Gastroesophageal sphincter (tissue), 4 donors: Measurements from ENCODE around the gene CD68. TPM values are rescaled to one million over a fixed set of nuclear protein-coding genes. Genes with fewer than 3 reads are reported as not detected.

Source experiments
- ATAC-seq: fragments of 150-250 bp; one replicate; pipeline ENCODE4 v1.9.1; 2016; ENCODE audit warnings: mild to moderate bottlenecking, moderate library complexity
- H3K27ac ChIP-seq, 4 donors: fragments of 200-600 bp; sonication (generic) in 3 of 4; 1 replicate in 3 of 4; 2 replicates in 1 of 4; pipeline ENCODE4 v1.5.1; 2016 to 2019
- H3K27me3 ChIP-seq: fragments of 200-600 bp; sonication (generic); one replicate; pipeline ENCODE4 v1.5.1; 2019
- H3K36me3 ChIP-seq, 2 donors: fragments of 200-600 bp; sonication (generic); one replicate each; pipeline ENCODE4 v1.5.1; 2019; ENCODE audit warnings: control low read depth in 1 of 2
- H3K4me1 ChIP-seq, 3 donors: fragments of 200-600 bp; sonication (generic); 1 replicate in 2 of 3; 2 replicates in 1 of 3; pipeline ENCODE4 v1.5.1; 2016 to 2019; ENCODE audit warnings: control low read depth in 2 of 3
- H3K4me3 ChIP-seq, 2 donors: fragments of 200-600 bp; sonication (generic); one replicate each; pipeline ENCODE4 v1.5.1; 2019; ENCODE audit warnings: mild to moderate bottlenecking in 1 of 2, moderate library complexity in 1 of 2
- H3K9me3 ChIP-seq, 3 donors: fragments of 200-600 bp; sonication (generic); one replicate each; pipeline ENCODE4 v1.5.1; 2017 to 2019; ENCODE audit warnings: control low read depth in 2 of 3
- CTCF ChIP-seq, 4 experiments: fragments of 200-600 bp in 2 of 4; fragments of 450-650 bp in 2 of 4; sonication (generic) in 1 of 4; IDR thresholded peaks; one replicate each; pipeline ENCODE4 v1.5.1; 2017 to 2019; ENCODE audit warnings: antibody characterized with exemption in 4 of 4, mild to moderate bottlenecking in 2 of 4, moderate library complexity in 2 of 4
- EP300 ChIP-seq: sonication (generic); formaldehyde crosslinking; IDR thresholded peaks from one replicate; pipeline ENCODE4 v1.6.1; 2017; ENCODE audit warnings: antibody characterized with exemption, mild to moderate bottlenecking
- POLR2A ChIP-seq, 2 donors: fragments of 450-650 bp; IDR thresholded peaks; one replicate each; pipeline ENCODE4 v1.6.1; 2017; ENCODE audit warnings: antibody characterized with exemption in 2 of 2, mild to moderate bottlenecking in 2 of 2, moderate library complexity in 1 of 2
- POLR2AphosphoS5 ChIP-seq: sonication (generic); formaldehyde crosslinking; IDR thresholded peaks from one replicate; pipeline ENCODE4 v1.6.1; 2017; ENCODE audit warnings: antibody characterized with exemption
- WGBS, 2 donors: methylation state at CpG; one replicate each; pipeline ENCODE4 v1.1.5; 2018; ENCODE audit warnings: low coverage in 1 of 2; 5-methylcytosine and 5-hydroxymethylcytosine counted together
- total RNA-seq, 4 donors: library from RNA; depleted of rRNA; stranded (reverse); fragments of >200 nt; gene quantifications; one replicate each; pipeline ENCODE4 v1.1.0, GENCODE V29; 2016

CD68 gene
- total RNA-seq, 4 donors from 2014 or later, result 7.9 to 83.1 (median 46.1) TPM

DNA sequence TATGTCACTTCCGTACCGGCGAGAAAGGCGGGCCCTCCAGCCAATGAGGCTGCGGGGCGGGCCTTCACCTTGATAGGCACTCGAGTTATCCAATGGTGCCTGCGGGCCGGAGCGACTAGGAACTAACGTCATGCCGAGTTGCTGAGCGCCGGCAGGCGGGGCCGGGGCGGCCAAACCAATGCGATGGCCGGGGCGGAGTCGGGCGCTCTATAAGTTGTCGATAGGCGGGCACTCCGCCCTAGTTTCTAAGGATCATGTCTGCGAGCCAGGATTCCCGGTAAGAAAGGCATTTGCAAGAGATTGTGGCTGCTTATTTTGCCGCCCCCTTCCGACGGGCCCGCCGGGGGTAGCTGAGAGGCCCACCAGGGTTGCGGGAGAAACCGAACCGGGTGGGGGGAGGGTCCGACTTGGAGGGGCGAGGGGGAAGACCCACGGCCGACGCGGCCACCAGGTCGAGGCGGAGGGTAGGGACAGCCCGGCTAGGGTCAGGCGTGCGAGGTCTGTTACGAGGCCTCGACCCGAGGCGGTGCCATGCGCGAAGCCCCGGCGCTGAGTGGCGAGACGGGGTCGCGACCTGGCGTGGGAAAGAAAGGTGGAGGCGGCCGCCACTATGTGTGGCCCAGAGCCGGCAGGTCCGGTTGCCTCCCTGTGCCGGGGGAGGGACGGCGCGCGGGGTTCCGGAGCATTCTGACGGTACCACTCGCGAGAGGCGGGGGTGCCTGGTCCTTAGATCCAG, 6.7 kb upstream of the CD68 start:
- TF ChIP-seq POLR2A (IDR thresholded peaks at IDR 0.05), result peak; percentile 98
- peak; percentile 99 for TF ChIP-seq POLR2AphosphoS5
- TF ChIP-seq EP300, result no peak
- peak in 1 of 4 experiments; percentile 29 for TF ChIP-seq CTCF (IDR thresholded peaks at IDR 0.05)
- H3K27ac ChIP-seq, result peak overlapping the region; percentile 84 to 100 (median 99)
- peak overlapping the region; percentile 49 to 95 for H3K4me3 ChIP-seq
- no peaks in the 10 kb centered on the region for H3K9me3 ChIP-seq
- ATAC-seq, result peak; percentile 96
- 0% methylated on average over 3 to 27 of the region's 73 CpGs for WGBS, 2 donors
- H3K4me1 ChIP-seq, result peaks cover 0 to 44% (median 20%) of the 10 kb centered on the region in 3 donors
- peaks cover 0 to 75% of the 10 kb centered on the region in 2 donors for H3K36me3 ChIP-seq
- no peaks in the 10 kb centered on the region for H3K27me3 ChIP-seq

GRCh38 chr17:7573324-7574080, 5.9 kb upstream of the CD68 start:
- TF ChIP-seq CTCF (IDR thresholded peaks at IDR 0.05) (no peak), POLR2AphosphoS5 (peak; percentile 87), EP300 (no peak), POLR2A (IDR thresholded peaks at IDR 0.05) (peak in 1 of 2 donors; percentile 6)
- H3K4me3 ChIP-seq, result peak overlapping the region; percentile 49 to 95
- 0% methylated on average over 7 of the region's 71 CpGs; no CpG with 5 or more reads in 1 of the 2 donors for WGBS, 2 donors
- H3K4me1 ChIP-seq, result peaks cover 0 to 52% (median 20%) of the 10 kb centered on the region in 3 donors
- no peaks in the 10 kb centered on the region for H3K9me3 ChIP-seq
- H3K36me3 ChIP-seq, result peaks cover 0 to 78% of the 10 kb centered on the region in 2 donors
- peak; percentile 70 for ATAC-seq
- no peaks in the 10 kb centered on the region for H3K27me3 ChIP-seq
- peak overlapping the region; percentile 84 to 100 (median 99) for H3K27ac ChIP-seq

GRCh38 chr17:7574176-7574953, 5.1 kb upstream of the CD68 start:
- Histone ChIP-seq H3K9me3 (no peaks in the 10 kb centered on the region), H3K27ac (peak overlapping the region; percentile 34 to 100 (median 99)), H3K27me3 (no peaks in the 10 kb centered on the region), H3K4me1 (peaks cover 0 to 60% (median 20%) of the 10 kb centered on the region in 3 donors), H3K4me3 (peak overlapping the region; percentile 49 to 95), H3K36me3 (peaks cover 0 to 76% of the 10 kb centered on the region in 2 donors)
- WGBS, 2 donors, result 9 to 24% methylated on average over 5 to 9 of the region's 15 CpGs
- ATAC-seq, result no peak
- TF ChIP-seq POLR2AphosphoS5 (peak; percentile 1), POLR2A (IDR thresholded peaks at IDR 0.05) (no peak)

- Histone ChIP-seq H3K9me3 (no peaks in the 10 kb centered on the region), H3K27me3 (no peaks in the 10 kb centered on the region), H3K4me3 (no peak overlapping the region), H3K36me3 (peaks cover 0 to 65% of the 10 kb centered on the region in 2 donors), H3K4me1 (peaks cover 0 to 71% (median 23%) of the 10 kb centered on the region in 3 donors), H3K27ac (peak overlapping the region in 3 of 4 donors; percentile 98 to 100 (median 100))
- no peak for TF ChIP-seq POLR2A (IDR thresholded peaks at IDR 0.05)
- TF ChIP-seq CTCF (IDR thresholded peaks at IDR 0.05), result no peak
- no peak for TF ChIP-seq EP300
- no peak for TF ChIP-seq POLR2AphosphoS5
- WGBS, 2 donors, result no CpG with 5 or more reads among the region's 1 CpG
- no peak for ATAC-seq
Measured at GRCh38 chr17:7575481-7575883, 4.0 kb upstream of the CD68 start.

GRCh38 chr17:7575959-7576358, 3.5 kb upstream of the CD68 start:
- peak overlapping the region in 2 of 4 donors; percentile 98 to 100 for H3K27ac ChIP-seq
- no peaks in the 10 kb centered on the region for H3K27me3 ChIP-seq
- no peak for ATAC-seq
- no peaks in the 10 kb centered on the region for H3K9me3 ChIP-seq
- H3K4me3 ChIP-seq, result no peak overlapping the region
- TF ChIP-seq POLR2AphosphoS5 (no peak), POLR2A (IDR thresholded peaks at IDR 0.05) (no peak), EP300 (no peak), CTCF (IDR thresholded peaks at IDR 0.05) (no peak)
- H3K36me3 ChIP-seq, result peaks cover 0 to 60% of the 10 kb centered on the region in 2 donors
- H3K4me1 ChIP-seq, result peaks cover 0 to 76% (median 27%) of the 10 kb centered on the region in 3 donors
- WGBS, 2 donors, result 61 to 92% methylated on average over 2 to 4 of the region's 7 CpGs
